Testis (tissue), 3 donors: ENCODE results near the gene CCDC116. TPM values are rescaled to one million over a fixed set of nuclear protein-coding genes. Genes with fewer than 3 reads are reported as not detected.
A peak's percentile ranks its signal among the peaks of the same experiment; 100 is the strongest.

Source experiments
- DNase-seq: peaks from one replicate; pipeline ENCODE4 v3.0.0-alpha.2; 2019
- H3K27ac ChIP-seq, 2 donors: fragments of 200-600 bp; sonication (generic); one replicate each; pipeline ENCODE4 v1.5.1; 2019
- H3K27me3 ChIP-seq: fragments of 200-600 bp; sonication (generic); one replicate; pipeline ENCODE4 v1.5.1; 2019
- H3K36me3 ChIP-seq: fragments of 200-600 bp; sonication (generic); one replicate; pipeline ENCODE4 v1.5.1; 2017; ENCODE audit warnings: low read depth; ENCODE audit errors: missing control alignments
- H3K4me1 ChIP-seq: fragments of 200-600 bp; sonication (generic); one replicate; pipeline ENCODE4 v1.5.1; 2019
- H3K4me3 ChIP-seq, 2 donors: fragments of 200-600 bp; sonication (generic); one replicate each; pipeline ENCODE4 v1.5.1; 2017 to 2019
- H3K9me3 ChIP-seq: fragments of 200-600 bp; sonication (generic); one replicate; pipeline ENCODE4 v1.5.1; 2017
- POLR2A ChIP-seq: fragments of 450-650 bp; IDR thresholded peaks from one replicate; pipeline ENCODE4 v1.6.1; 2017; ENCODE audit warnings: antibody characterized with exemption, mild to moderate bottlenecking, moderate library complexity
- WGBS, 2 donors: methylation state at CpG; one replicate each; pipeline ENCODE4 v1.1.5; 2018; 5-methylcytosine and 5-hydroxymethylcytosine counted together
- intact Hi-C: fragments of 100-400 bp; cut with DNase I; formaldehyde crosslinking; loops from one replicate; pipeline ENCODE4 v1.15.1; 2023; ENCODE audit warnings: low total_unique reads
- polyA plus RNA-seq: library from polyadenylated mRNA; stranded (reverse); fragments of 350-450 nt; fragmentation: Illumina TruSeq; extraction: RNeasy Lipid Tissue Mini Kit (QIAGEN cat#74804); gene quantifications from one replicate; pipeline ENCODE4 v1.2.3, GENCODE V29; 2014; ENCODE audit warnings: low read depth, low replicate concordance; ENCODE audit not compliant: insufficient read depth
- total RNA-seq, 2 donors: library from RNA; depleted of rRNA; stranded (reverse); fragments of >200 nt; gene quantifications; one replicate each; pipeline ENCODE4 v1.2.3, GENCODE V29; 2016
- TF ChIP-seq, protein P1 (sequence below), 3 experiments: fragments of 450-650 bp in 2 of 3; fragments of 200-600 bp in 1 of 3; sonication (generic) in 1 of 3; IDR thresholded peaks; one replicate each; pipeline ENCODE4 v1.5.1; 2016 to 2019; ENCODE audit warnings: antibody characterized with exemption in 3 of 3, mild to moderate bottlenecking in 2 of 3, moderate library complexity in 1 of 3

The CCDC116 gene
- total and polyA plus RNA-seq, 3 donors from 2014 or later, result 16.0 to 54.0 (median 28.6) TPM

- intact Hi-C loops, result no loop called here
- 47 to 57% methylated on average over 26 of the region's 26 CpGs for WGBS, 2 donors
- no peak for TF ChIP-seq POLR2A
- TF ChIP-seq, protein P1, sequence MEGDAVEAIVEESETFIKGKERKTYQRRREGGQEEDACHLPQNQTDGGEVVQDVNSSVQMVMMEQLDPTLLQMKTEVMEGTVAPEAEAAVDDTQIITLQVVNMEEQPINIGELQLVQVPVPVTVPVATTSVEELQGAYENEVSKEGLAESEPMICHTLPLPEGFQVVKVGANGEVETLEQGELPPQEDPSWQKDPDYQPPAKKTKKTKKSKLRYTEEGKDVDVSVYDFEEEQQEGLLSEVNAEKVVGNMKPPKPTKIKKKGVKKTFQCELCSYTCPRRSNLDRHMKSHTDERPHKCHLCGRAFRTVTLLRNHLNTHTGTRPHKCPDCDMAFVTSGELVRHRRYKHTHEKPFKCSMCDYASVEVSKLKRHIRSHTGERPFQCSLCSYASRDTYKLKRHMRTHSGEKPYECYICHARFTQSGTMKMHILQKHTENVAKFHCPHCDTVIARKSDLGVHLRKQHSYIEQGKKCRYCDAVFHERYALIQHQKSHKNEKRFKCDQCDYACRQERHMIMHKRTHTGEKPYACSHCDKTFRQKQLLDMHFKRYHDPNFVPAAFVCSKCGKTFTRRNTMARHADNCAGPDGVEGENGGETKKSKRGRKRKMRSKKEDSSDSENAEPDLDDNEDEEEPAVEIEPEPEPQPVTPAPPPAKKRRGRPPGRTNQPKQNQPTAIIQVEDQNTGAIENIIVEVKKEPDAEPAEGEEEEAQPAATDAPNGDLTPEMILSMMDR (IDR thresholded peaks at IDR 0.05), result no peak
Observed at GRCh38 chr22:21665047-21665851, 32.7 kb downstream of the CCDC116 start.

DNA sequence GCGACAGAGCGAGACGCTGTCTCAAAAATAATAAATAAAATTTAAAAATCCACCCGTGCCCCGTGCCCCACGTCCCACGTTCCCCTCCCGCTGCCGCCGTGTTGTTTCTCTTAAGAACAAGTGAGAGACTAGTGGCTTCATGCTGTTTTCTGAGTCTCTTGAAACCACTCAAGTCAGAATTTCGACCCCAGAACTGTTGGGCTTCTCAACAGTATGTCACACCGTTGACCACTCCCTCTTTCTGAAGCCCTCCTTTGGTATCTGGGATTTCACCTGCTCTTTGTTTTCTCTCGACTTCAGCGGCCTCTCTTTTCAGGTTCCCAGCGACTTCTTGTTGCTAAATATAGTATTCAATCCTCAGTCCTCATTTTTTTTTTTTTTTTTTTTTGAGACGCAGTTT is 34.2 kb downstream of the CCDC116 start:
- Histone ChIP-seq H3K4me1 (peaks cover 6% of the 10 kb centered on the region), H3K4me3 (peak overlapping the region; percentile 77 to 87), H3K27ac (no peak overlapping the region), H3K9me3 (no peaks in the 10 kb centered on the region), H3K36me3 (no peaks in the 10 kb centered on the region), H3K27me3 (no peaks in the 10 kb centered on the region)
- no peak for DNase-seq
- 38 to 39% methylated on average over 16 of the region's 16 CpGs for WGBS, 2 donors
- TF ChIP-seq, protein P1 (IDR thresholded peaks at IDR 0.05), result no peak
- TF ChIP-seq POLR2A, result no peak
- intact Hi-C loops, result no loop called here

More at GRCh38 chr22:21665047-21665851, 32.7 kb downstream of the CCDC116 start:
- no peaks in the 10 kb centered on the region for H3K9me3 ChIP-seq
- peak overlapping the region; percentile 77 to 87 for H3K4me3 ChIP-seq
- peaks cover 6% of the 10 kb centered on the region for H3K4me1 ChIP-seq
- DNase-seq, result no peak
- H3K27me3 ChIP-seq, result no peaks in the 10 kb centered on the region
- H3K27ac ChIP-seq, result peak overlapping the region; percentile 80 to 88
- no peaks in the 10 kb centered on the region for H3K36me3 ChIP-seq

DNA sequence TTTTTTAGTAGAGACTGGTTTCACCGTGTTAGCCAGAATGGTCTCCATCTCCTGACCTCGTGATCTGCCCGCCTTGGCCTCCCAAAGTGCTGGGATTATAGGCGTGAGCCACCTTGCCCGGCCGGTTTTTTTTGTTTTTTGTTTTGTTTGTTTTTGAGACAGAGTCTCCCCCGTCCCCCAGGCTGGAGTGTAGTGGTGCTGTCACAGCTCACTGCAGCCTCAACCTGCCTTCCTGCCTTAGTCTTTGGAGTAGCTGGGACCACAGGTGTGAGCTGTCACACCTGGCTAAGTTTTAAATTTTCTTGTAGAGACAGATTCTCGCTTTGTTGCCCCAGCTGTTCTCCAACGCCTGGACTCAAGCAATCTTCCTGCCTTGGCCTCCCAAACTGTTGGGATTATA is 36.5 kb downstream of the CCDC116 start:
- intact Hi-C loops, result no loop called here
- 88 to 92% methylated on average over 9 of the region's 9 CpGs for WGBS, 2 donors

GRCh38 chr22:21672107-21672629 is 39.6 kb downstream of the CCDC116 start:
- intact Hi-C loops, result no loop called here
- no peak for DNase-seq
- WGBS, 2 donors, result 83 to 91% methylated on average over 6 of the region's 6 CpGs
- Histone ChIP-seq H3K36me3 (no peaks in the 10 kb centered on the region), H3K9me3 (no peaks in the 10 kb centered on the region), H3K27ac (no peak overlapping the region), H3K4me1 (no peaks in the 10 kb centered on the region), H3K27me3 (no peaks in the 10 kb centered on the region), H3K4me3 (no peak overlapping the region)
- no peak for TF ChIP-seq POLR2A
- TF ChIP-seq, protein P1 (IDR thresholded peaks at IDR 0.05), result no peak

More for the DNA sequence above, 36.5 kb downstream of the CCDC116 start:
- Histone ChIP-seq H3K9me3 (no peaks in the 10 kb centered on the region), H3K27me3 (no peaks in the 10 kb centered on the region), H3K27ac (no peak overlapping the region), H3K4me1 (peaks cover 6% of the 10 kb centered on the region), H3K36me3 (no peaks in the 10 kb centered on the region), H3K4me3 (no peak overlapping the region)
- TF ChIP-seq, protein P1 (IDR thresholded peaks at IDR 0.05), result no peak
- no peak for TF ChIP-seq POLR2A
- DNase-seq, result no peak
